H1 (cell line): ENCODE measurements around the gene USPL1. TPM values are rescaled to one million over a fixed set of nuclear protein-coding genes. Genes with fewer than 3 reads are reported as not detected.
A peak's percentile ranks its signal among the peaks of the same experiment; 100 is the strongest.

Experiments used
- ASH2L ChIP-seq: fragments of 200-600, 300-600 bp; sonication (generic); IDR thresholded peaks from one replicate; pipeline ENCODE4 v1.7.1; 2017; ENCODE audit warnings: low read length
- CBX8 ChIP-seq: fragments of 300-800, 300-1000 bp; sonication (generic); IDR thresholded peaks from 2 replicates; pipeline ENCODE4 v1.7.1; 2016; ENCODE audit warnings: low read depth, low read length, borderline replicate concordance
- CEBPB ChIP-seq: IDR thresholded peaks from 2 replicates; pipeline ENCODE4 v1.6.1; 2012; ENCODE audit warnings: low read depth, low read length
- CHD2 ChIP-seq: IDR thresholded peaks from 2 replicates; pipeline ENCODE4 v1.6.1; 2012; ENCODE audit warnings: low read length, improper control_type of control experiment
- CTCF ChIP-seq, 3 experiments: IDR thresholded peaks; 1 replicate in 2 of 3; 2 replicates in 1 of 3; pipeline versions ENCODE4 v1.5.1 to v1.6.1; 2011; ENCODE audit warnings: low read length in 3 of 3, mild to moderate bottlenecking in 3 of 3, inconsistent platforms in 2 of 3, low read depth in 1 of 3, moderate library complexity in 1 of 3; ENCODE audit not compliant: insufficient read depth in 1 of 3; ENCODE audit errors: control extremely low read depth in 1 of 3
- EP300 ChIP-seq, 2 experiments: IDR thresholded peaks; 1 replicate in 1 of 2; 2 replicates in 1 of 2; pipeline ENCODE4 v1.6.1; 2011 to 2012; ENCODE audit warnings: low read depth in 2 of 2, low read length in 2 of 2, mild to moderate bottlenecking in 2 of 2, borderline replicate concordance in 1 of 2, inconsistent platforms in 1 of 2, moderate library complexity in 1 of 2
- KDM5A ChIP-seq: fragments of 200-600 bp; IDR thresholded peaks from 2 replicates; pipeline ENCODE4 v1.7.1; 2012; ENCODE audit warnings: mild to moderate bottlenecking, low read length, inconsistent platforms, mixed read lengths
- MAFK ChIP-seq: IDR thresholded peaks from 2 replicates; pipeline ENCODE4 v1.6.1; 2012; ENCODE audit warnings: low read depth, mild to moderate bottlenecking, improper control_type of control experiment, low read length
- MAX ChIP-seq: IDR thresholded peaks from 2 replicates; pipeline ENCODE4 v1.6.1; 2012; ENCODE audit warnings: inconsistent platforms
- RAD21 ChIP-seq, 2 experiments: IDR thresholded peaks in 1 of 2; conservative IDR thresholded peaks in 1 of 2; 2 replicates each; pipeline ENCODE4 v1.6.1; 2011; ENCODE audit warnings: low read depth in 2 of 2, low read length in 2 of 2, improper control_type of control experiment in 1 of 2, inconsistent platforms in 1 of 2, mild to moderate bottlenecking in 1 of 2, moderate library complexity in 1 of 2
- RNF2 ChIP-seq: fragments of 200-900, 300-1000 bp; sonication (generic); IDR thresholded peaks from 2 replicates; pipeline ENCODE4 v1.7.1; 2016; ENCODE audit warnings: borderline replicate concordance, low read depth, mild to moderate bottlenecking, antibody characterized with exemption, low read length; ENCODE audit not compliant: poor library complexity, severe bottlenecking; ENCODE audit errors: missing control alignments
- SIN3A ChIP-seq, 2 experiments: IDR thresholded peaks in 1 of 2; conservative IDR thresholded peaks in 1 of 2; 2 replicates each; pipeline ENCODE4 v1.6.1; 2011 to 2012; ENCODE audit warnings: low read length in 2 of 2, improper control_type of control experiment in 1 of 2, low read depth in 1 of 2, mild to moderate bottlenecking in 1 of 2
- SP1 ChIP-seq: IDR thresholded peaks from 2 replicates; pipeline ENCODE4 v1.6.1; 2011; ENCODE audit warnings: low read depth, low read length
- SP2 ChIP-seq: IDR thresholded peaks from 2 replicates; pipeline ENCODE4 v1.6.1; 2012; ENCODE audit warnings: mild to moderate bottlenecking, low read length, inconsistent platforms
- SRF ChIP-seq: IDR thresholded peaks from 2 replicates; pipeline ENCODE4 v1.6.1; 2011; ENCODE audit warnings: mild to moderate bottlenecking, low read depth, low read length, moderate library complexity
- TAF1 ChIP-seq: IDR thresholded peaks from 2 replicates; pipeline ENCODE4 v1.6.1; 2011; ENCODE audit warnings: mild to moderate bottlenecking, low read depth, low read length
- TCF12 ChIP-seq: IDR thresholded peaks from 2 replicates; pipeline ENCODE4 v1.6.1; 2011; ENCODE audit warnings: low read depth, mild to moderate bottlenecking, low read length
- polyA plus RNA-seq, 7 experiments: library from polyadenylated mRNA; depleted of rRNA in 3 of 7; stranded (reverse) in 5 of 7; unstranded in 2 of 7; fragments of >200 nt in 5 of 7; fragments of 200-250 nt in 2 of 7; gene quantifications; 1 replicate in 5 of 7; 2 replicates in 1 of 7; 4 replicates in 1 of 7; pipeline versions ENCODE4 v1.2.1 to v1.2.3, GENCODE V29; 2011 to 2013; ENCODE audit warnings: missing spikeins in 2 of 7, mixed read lengths in 2 of 7
- total RNA-seq: library from RNA; stranded (reverse); fragmentation: NEBNext Ultra II Directional; extraction: Animal tissue kit (Norgen Biotek cat#: 25700); gene quantifications from 2 replicates; pipeline ENCODE4 v1.2.1, GENCODE V29; 2021
- TF ChIP-seq, protein P1 (sequence below): IDR thresholded peaks from 2 replicates; pipeline ENCODE4 v1.6.1; 2012; ENCODE audit warnings: low read length, inconsistent platforms

The USPL1 gene
- total and polyA plus RNA-seq, 2 of the 8 experiments (the other 6 are each of a cell fraction or from before 2014, with no cell fraction given) = 6.3 to 17.1 TPM

DNA sequence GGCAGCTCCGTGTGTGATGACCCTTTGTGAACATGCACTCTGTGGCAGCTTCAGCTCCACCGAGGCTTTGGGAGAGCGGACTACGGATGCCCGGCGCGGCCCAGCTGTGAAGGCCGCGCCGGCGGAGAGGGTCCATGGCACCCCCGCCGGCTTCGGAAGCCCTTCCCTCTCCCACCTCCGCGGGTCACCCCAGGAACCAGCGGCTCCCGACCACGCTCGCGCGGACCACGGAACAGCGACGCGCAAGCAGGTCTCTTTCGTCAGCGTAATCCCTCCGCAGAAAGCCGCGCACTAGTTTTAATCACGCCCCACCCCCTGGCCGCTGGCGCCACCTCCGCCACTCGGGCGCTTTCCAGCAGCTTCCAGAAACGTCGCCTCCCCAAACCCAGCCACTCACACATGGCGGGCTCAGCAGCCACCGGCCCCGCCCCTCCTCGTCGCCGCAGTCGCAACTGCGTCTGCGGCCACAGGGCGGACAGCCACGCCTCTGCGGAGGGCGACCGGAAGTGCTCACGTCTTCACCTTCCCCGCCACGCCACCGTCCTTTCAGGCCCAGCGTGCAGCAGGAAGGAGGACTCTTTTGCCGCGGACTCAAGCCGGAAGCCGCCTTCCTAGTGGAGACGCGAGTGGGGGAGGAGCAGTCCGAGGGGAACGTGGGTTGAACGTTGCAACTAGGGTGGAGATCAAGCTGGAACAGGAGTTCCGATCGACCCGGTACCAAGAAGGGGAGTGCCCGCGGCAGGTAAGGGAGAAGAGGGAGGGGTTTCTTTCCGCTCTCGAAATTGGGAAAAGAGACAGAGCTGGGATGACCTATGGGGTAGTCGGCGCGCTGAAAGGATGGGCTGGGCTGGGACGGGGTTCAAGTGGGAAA, at the start of gene USPL1 (continued):
- TF ChIP-seq RNF2 (no peak), SRF (peak; percentile 62), SIN3A (conservative IDR thresholded peaks at IDR 0.05 in 1 of 2, IDR thresholded peaks at IDR 0.05 in 1 of 2; ENCODE audit: low read depth in 1 of 2, low read length in 2 of 2) (peak; percentile 84 to 96; a peak in 3 of 4 replicates), CBX8 (no peak), EP300 (IDR thresholded peaks at IDR 0.05; ENCODE audit: borderline replicate concordance in 1 of 2, low read depth in 2 of 2, low read length in 2 of 2) (peak in 1 of 2 experiments; percentile 87; a peak in 2 of 3 replicates), KDM5A (no peak; the same call in 1 of the 2 replicates), MAFK (no peak), MAX (peak; percentile 97), SP1 (0 out of 2 replicates have a peak, but pooled peaks have one; percentile 13), CHD2 (peak; percentile 85), TAF1 (peak; percentile 85), RAD21 (IDR thresholded peaks at IDR 0.05 in 1 of 2, conservative IDR thresholded peaks at IDR 0.05 in 1 of 2; ENCODE audit: low read depth in 2 of 2, low read length in 2 of 2) (0 out of 4 replicates have a peak, but pooled peaks have one; percentile 2 to 18), TCF12 (peak; percentile 21; the same call in 1 of the 2 replicates), SP2 (no peak), CEBPB (no peak), ASH2L (peak; percentile 87), CTCF (IDR thresholded peaks at IDR 0.05; ENCODE audit: control extremely low read depth in 1 of 3, insufficient read depth in 1 of 3, low read depth in 1 of 3, low read length in 3 of 3) (peak; percentile 2 to 18 (median 12); a peak in 2 of 4 replicates)
- TF ChIP-seq, protein P1, sequence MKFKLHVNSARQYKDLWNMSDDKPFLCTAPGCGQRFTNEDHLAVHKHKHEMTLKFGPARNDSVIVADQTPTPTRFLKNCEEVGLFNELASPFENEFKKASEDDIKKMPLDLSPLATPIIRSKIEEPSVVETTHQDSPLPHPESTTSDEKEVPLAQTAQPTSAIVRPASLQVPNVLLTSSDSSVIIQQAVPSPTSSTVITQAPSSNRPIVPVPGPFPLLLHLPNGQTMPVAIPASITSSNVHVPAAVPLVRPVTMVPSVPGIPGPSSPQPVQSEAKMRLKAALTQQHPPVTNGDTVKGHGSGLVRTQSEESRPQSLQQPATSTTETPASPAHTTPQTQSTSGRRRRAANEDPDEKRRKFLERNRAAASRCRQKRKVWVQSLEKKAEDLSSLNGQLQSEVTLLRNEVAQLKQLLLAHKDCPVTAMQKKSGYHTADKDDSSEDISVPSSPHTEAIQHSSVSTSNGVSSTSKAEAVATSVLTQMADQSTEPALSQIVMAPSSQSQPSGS = no peak
